Stimulated activated CD4-positive, alpha-beta T cell treated with anti-CD3 and anti-CD28 coated beads, Interleukin-12 subunit alpha, Interleukin-12 subunit beta, amount 100 ng/mL, for 24 hours (primary cell): ENCODE results near the gene RIPK1.
"Not testable (repeated sequence)": the region's sequence is repeated elsewhere in the genome, so short reads cannot be mapped to it uniquely, and the experiment has no call there.

ENCODE experiments used
- DNase-seq, 2 experiments: peaks; one replicate each; pipeline ENCODE4 v3.0.0-alpha.2; 2020; ENCODE audit warnings: low read depth in 2 of 2

The RIPK1 gene

DNA sequence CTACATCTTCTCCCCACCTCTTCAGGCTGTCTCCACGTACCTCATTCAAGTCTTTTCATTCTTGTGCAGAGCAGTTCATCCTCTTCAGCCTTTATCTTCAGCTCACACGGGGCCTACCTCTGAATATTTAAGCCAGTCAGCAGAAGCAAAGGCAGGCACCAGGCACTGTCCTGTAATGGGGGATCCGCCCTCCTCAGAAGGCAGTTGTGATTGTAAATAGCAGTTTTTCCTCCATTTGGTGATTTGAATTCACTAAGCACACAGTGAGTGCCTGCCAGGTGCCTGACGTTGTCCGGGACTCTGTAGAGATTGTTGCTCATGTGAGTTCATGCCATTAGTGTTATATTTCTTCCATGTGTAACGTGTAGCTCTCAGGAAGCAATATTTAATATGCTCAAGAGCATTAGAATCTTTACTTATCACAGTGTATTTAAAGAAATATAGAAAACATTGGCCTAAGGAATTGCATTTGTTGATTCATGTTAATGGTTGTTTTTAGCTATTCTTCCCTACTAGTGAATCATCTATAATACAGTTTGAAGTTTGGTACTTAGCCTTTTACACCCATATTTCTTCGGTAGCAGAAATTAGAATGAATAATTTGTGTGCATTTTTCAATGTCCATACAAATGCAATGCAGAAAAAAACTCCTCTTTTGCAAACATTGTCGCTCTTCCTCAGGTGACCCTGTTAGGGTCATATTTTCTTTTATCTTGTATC is 68.2 kb downstream of the RIPK1 start:
- no peak for DNase-seq

DNA sequence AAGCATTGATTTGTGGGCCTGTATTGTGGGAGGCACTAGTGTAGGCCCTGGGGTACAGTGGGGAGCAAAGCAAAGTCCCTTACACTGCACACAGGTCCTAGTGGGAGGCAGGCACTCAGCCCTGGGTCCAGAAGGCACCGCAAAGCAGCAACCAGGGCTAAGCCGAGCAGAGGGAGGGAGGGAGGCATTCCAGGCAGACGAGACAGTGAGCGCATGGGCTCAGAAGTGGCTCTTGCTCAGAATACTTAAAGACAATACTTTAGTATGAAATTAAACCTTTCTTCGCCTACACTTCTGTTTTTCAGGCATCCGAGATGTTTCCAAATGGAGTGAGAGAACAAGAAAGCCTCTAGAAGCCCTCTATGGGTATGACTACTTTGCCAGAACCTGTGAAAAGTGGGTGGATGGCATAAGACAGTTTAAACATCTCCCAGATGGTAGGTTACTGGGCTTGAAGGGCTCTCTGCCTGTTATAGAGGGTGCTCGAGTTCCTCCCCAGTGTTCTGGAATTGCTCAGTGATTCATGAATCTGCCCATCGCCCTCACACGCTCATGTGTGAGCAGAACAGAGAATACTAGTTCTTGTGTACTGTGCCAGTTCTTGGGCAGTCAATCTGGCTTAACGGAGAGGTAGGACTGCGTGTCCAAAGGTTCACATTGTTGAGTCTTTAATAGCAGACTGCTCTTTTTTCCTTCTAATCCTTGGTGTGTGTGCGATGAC is 68.9 kb downstream of the RIPK1 start:
- DNase-seq: no peak

DNA sequence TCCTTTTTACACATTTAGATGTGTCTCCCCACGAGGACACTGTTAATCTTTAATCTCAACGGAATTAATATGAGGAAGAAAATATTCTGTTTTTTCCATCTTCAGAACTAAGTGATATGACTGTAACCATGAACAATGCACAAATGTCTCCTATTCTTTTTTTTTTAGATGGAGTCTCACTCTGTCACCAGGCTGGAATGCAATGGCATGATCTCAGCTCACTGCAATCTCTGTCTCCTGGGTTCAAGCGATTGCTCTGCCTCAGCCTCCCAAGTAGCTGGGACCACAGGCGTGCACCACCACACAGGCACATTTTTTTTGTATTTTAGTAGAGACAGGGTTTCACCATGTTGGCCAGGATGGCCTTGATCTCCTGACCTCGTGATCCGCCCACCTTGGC is 69.6 kb downstream of the RIPK1 start:
- not testable (repeated sequence) for DNase-seq

DNA sequence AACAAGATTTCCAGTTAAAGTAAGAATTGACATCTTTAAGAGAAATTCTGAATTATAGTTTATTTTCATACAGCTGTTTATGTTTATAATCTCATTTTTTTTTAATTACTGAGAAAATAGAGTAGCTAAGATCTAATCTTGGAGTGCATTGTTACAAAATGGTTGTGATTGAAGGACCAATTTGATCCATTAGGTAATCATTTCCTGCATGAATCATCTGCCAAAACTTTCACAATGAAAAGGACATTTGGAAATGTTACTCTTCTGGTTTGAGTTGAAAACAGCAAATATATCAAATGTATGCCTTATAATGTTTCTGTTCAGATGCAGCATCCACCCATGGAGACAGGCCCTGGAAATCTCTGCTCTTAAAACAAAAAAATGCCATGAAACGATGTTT is 70.0 kb downstream of the RIPK1 start:
- no peak for DNase-seq

DNA sequence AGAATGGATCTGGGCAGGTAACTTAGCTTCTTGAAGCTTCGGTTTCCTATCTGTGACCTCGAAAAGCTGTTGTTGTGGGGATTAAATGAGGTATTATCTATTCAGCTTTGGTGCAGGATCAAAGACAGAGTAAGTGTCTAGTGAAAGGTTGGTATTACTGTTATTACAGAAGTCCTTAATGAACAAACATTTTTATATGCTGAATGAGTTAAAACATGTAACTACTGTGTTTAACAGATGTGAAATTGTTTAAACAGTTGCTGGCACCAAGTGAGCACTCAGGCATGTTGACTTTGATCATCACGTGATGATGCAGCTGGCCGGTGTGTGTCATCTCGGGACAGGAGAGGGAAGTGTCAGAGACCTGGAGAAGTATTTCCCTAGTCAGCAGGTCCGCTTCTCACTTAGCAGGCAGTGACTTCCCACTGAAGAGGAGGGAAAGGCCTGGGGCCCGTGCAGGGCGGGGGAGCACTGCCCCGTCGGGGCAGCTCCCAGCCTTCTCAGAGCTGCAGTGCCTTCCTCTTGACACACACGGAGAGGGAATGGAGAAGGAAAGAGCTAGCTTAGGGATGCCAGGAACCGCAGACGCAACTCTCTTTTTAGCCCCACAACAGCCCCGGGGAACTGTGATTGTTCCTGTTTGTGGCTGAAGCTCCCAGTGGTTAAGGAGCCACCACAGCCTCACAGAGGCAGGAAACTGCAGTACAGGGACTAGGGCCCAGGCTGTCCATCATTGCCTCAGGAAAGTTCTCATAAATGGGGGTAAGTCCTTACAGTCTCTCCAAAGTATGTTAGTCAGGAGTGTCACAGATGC is 71.0 kb downstream of the RIPK1 start:
- DNase-seq: no peak

DNA sequence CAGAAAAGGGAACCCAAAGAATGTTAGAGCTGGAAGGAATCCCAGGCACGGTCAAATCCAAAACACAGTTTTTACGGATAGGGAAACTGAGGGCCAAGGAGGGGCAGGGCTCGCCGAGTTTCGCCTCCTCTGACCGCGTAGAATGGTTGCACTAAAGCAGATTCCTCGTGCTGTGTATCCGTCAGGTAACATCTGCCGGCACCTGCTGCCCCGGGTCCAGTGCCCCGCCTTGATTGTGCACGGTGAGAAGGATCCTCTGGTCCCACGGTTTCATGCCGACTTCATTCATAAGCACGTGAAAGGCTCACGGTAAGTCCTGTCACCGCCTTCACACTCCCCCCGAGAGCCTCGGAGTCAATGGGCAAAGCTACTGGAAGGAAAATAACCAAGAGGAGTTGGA is 71.9 kb downstream of the RIPK1 start:
- no peak for DNase-seq

DNA sequence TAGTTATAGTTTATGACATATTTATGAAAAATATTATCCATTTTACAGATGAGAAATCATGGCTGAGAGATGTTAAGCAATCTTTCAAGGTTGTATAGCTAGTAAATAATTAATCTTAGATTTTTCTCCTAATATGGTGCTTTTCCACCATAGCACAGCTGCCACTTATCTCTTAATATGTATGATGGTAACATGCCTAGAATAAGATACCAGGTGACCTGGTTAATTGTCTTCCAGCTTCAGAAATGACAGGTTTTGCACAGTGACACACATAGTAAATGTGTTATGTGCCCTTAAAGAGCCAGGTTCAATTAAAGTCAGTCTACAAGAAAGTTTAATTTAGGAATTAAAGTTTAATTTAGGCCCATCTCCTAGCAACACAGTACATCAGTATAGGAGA is 74.2 kb downstream of the RIPK1 start:
- DNase-seq: no peak

DNA sequence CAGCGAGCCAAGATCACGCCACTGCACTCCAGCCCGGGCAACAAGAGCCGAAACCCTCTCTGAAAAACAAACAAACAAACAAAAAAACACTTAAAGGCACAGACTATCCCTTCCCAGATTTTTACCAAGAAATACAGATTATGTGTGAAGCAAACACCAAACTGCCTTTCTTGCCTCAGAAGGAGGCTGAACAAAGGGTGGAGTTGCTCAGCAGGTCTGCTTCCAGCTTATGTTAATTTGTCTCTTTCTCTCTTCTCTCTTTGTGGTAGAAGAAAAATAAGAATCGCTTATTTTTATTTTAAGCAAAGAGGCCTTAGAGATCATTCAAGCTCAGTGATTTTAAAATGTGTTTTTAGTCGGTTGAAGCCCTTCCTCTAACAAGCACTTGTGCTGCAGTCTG is 74.9 kb downstream of the RIPK1 start:
- no peak for DNase-seq

DNA sequence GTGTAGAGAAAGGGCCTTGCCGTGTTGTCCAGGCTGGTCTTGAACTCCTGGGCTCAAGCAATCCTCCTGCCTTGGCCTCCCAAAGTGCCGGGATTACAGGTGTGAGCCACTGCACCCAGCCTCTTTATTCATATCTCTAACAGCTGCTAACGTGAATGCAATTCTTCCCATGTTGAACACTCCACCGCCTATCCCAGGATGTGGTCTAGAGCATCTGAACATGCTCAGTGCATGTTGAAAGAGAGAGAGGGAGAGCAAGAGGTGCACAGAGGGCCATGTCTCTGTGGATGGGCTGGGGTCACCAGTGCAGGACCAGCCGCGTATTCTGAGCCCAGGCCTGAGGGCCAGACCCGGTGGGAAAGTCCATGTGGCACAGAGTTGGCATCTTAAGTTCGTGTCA is 76.3 kb downstream of the RIPK1 start:
- DNase-seq: no peak

DNA sequence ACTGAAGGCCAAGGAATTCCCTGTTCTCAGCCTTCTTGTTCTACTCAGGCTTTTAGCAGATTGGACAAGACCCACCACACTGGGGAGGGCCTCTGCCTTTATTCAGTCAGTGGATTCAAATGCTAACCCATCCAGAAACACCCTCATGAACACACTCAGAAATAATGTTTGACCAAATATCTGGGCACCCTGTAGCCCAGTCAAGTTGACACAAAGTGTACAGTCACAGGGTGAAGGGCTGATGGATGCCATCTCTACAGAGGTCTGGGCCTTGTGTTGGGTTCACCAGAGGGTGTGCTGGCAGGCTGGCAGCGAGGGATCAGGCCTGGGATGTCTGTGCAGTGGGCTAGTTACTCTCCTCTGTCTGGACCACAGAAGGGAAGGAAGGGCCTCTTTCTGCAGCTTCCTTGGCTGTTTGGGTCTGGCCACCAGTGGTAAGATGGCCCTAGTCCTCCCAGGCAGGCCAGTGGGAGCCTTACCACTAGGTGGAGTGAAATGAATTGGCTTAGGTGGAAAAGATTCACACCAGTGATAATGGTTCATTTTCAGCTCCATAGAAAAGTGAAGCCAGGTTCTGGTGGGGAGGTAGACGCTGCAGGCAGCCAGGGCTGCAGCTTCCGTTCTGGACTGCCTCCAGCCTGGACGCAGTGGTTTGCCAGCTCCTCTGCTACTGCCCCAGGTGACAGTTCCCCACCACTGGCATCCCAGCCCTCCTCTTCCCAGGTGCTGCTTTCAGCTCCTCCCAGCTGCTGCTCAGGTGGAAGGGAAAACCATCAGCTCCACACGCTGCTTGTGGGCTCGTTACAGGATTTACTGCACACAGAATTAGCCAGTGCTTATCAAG is 79.8 kb downstream of the RIPK1 start:
- no peak for DNase-seq

DNA sequence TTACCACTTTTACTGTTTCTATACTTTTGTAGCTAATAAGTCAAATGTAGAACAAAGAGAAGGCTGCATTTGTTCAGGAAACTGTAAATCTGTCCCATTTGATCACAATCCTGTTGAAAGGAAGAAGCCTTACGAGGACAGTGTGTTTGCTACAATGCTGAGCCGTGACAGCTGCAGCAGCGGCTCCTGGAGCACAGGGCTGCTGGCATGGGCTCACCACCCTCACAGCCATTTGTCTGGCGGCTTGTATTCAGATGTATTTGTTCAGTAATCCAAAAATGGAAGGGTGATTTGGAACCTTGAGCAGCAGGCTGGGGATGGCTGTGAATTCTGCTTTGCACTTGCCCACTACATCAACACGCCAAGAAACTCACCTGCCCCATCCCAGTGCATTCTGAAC is 83.4 kb downstream of the RIPK1 start:
- no peak for DNase-seq

DNA sequence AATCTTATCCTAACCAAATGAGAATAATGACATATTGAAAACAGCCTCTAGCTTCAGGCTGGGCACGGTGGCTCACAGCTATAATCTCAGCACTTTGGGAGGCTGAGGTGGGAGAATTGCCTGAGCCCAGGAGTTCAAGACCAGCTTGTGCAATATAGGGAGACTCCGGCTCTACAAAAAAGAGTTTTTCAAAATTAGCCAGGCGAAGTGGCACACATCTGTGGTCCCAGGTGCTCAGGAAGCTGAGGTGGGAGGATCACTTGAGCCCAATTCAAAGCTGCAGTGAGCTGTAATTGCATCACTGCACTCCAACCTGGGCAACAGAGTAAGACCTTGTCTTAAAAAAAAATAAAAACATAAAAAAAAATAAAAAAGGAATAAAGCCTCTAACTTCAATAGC is 84.4 kb downstream of the RIPK1 start:
- no peak for DNase-seq

DNA sequence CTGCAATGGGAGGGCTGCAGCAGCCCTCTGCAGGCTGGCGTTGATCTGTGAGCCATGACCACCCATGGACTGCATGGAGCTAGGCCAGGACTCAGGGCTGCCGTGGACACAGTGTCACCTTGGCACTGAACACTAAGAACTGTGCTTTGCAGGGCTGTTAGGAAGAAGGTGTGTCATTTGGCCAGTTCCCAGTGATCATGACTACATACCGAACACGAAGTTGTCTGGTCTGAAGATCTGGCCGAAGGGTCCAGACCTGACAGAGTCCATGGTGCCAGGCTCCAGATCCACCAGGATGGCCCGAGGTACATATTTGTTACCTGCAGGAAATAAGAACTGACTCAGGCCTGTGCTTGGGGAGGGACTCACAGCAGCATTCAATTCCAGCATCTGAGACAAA is 87.1 kb downstream of the RIPK1 start:
- not testable (repeated sequence) for DNase-seq

DNA sequence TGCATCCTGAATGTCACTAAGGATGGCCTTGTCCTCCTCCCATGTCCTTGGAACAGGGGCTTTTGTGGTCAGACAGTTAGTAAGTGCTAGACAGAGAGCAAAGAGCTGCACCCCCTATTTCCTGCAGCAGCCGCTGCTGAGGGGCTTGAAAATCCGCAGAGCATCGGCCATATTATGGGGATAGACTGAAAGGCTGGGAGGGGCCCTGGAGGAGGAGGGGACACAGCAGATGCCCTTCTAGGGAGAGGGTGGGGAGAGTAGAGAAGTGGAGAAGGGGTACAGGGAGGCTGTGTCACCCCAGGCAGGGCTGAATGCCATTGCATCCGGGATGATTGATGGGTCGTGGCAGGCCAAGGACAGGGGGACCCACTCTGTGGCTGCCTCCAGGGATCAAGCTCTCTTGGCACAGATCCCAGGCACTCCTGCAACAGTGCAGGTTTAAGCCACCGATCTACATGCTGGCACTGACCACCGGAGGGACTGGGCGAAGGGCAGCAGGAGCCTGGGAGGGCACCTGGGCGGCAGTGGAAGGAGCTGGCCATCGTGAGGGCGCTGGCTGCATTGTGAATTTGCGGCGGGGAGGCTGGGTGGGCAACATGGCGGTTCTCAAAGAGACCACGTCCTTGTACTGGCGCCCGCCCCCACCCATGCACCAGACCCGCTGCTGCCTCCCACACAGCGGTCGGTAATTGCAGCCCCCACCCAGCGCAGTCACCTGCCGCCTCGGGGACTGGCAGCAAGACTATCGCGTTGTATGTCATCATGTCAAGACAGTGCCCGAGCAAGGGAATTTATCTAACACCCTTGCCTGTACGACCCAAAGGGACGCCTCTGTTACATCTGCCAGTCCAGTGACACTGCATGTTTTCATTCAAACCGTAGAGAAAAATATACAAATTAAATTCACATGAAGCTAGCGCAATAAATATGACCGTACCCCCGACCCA is 88.2 kb downstream of the RIPK1 start:
- DNase-seq: not testable (repeated sequence)

DNA sequence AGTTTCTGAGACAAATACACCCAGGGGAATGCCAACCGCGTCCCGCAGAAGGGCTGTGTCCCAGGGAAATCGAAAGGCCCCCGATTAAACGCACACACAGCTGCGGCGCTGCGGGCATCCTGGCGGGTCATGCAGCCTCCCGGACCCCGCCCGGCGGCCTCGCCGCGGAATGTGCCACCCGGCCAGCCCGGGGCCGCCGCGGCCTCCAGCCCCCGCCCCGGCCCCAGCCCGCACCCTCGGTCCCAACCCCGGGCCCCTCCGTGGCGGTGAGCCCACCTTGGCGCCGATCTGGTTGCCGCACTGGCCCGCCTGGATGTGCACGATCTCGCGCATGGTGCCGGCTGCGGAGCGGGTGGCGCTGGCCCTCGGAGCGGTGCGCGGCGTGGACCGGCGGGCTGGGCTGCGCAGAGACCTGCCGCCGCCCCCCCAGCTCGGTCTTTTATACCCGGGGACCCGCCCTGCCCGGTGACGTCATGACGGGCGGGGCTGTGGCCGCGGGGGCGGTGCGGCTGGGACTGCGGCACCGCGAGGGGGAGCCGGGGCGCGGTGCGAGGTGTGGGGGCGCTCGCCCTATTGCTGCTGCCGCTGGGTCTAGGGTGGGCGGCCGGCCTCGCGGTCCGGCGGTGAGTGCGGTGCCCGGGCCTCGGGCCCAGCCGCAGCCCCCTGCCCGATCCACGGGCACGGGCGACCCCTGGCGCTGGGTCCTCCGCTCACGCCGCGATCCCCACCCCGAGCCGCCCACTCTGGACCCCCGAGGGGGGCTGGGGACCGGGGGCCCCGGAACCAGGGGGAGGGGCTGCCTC is 89.0 kb downstream of the RIPK1 start, which contains the start of gene TUBB2A:
Gene TUBB2A, minus strand, starts transcription at position 414 of the 803 bp plus-strand sequence. Its CDS starts 81 bp downstream, at position 333.
- peak; percentile 67 to 75 for DNase-seq

DNA sequence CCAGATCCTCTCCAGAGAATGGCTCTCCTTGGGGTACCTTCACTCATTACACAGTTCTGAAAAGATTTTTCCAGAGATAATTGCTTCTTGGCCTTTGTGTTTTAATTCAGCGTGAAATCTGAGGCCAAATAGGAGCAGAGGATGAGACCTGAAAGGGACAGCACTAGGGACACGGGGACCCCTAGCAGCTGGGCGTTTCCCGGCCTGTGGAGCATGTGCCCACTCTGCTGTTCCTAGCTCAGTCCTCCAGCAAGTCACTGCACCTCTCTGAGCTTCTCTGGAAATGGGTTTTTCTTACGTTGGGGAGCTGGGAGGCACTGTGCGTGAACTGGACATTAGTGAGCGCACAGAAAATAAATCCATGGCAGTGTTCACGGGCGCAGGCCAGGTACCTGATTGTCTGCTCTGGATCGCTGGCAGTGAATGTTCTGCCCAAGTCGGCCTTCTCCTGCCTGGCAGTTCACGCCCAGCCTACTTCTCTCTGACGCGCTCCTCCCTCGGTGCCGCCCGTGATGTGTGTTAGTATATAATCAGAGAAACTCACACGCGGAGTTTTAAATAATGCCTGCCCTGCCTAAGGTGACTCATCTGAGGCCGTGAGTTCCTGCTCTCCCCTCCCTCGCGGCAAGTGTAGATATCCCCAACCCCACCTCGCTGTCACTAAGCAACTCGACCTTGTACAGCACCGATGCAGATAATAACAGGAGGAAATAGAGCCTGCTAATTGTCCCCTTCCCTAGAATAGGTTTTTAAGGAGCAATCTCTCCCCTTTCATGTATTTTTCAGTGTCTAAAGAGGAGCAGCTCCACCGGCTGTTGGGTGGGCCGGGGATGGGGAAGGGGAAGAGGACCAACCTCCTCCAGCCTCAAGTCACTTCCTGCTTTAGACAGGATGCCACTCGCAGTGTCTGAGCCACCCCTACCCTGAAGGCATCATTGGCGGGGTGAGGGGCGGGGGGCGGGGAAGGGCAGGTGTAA is 91.8 kb downstream of the RIPK1 start:
- DNase-seq: no peak

DNA sequence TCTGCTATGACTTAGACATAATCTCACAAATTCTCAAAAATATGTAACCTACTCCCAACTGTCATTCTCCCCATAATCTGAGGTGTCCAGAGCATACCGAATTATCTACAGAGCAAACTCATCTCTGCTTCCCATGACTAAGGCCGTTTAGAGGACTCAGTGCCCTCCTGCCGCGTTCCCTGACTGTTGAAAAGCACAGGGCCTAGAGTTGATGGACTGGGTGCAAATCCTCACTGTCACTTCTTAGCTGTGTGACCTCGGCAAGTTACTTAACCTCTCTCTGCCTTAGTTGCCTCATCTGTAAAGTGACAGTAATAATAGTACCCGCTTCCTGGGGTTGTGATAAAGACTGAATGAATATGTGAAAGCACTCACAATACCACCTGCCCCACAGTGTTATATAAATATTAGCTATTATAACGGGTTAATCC is 93.8 kb downstream of the RIPK1 start:
- DNase-seq: no peak

DNA sequence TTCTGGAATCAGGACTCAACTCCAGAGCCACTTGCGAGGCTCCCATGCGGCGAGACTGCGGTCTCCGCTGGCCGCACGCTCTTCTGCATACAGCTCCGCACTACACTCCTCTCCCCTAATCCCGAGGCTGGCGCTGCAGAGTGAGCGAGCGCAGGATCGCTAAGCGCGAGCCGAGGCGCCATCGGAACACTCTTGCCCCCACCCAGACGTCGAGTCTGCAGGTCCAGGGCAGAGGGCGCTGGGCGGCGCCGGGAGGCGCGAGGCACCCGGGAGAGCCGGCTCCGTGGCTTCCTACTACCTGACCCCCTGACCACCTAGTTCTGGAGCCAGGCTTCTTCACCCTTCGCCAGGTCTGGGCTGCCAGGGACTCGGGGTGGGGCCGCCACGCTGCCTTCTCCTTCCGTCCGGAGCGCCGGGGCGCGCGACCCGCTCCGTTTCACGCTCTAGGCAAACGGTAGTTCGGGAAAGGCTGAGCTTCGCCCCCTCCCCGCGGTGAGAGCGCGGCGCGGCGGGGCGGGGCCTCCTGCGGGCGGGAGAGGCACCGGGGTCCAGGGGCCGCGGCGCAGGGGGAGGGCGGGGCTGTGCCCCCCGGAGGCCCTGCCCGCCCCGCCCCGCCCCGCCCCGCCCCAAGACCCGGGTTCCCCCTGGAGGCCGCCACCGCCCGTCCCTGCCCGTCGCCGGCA is 94.4 kb downstream of the RIPK1 start:
- DNase-seq: peak in 1 of 2 experiments; percentile 39
